NCI-H82 (cell line): Measurements from ENCODE around the gene AKIRIN2.
A peak's percentile ranks its signal among the peaks of the same experiment; 100 is the strongest.

Experiments
- DNase-seq: peaks from one replicate; lab custom pipeline; 2025; lab: John Stamatoyannopoulos, UW

Gene AKIRIN2

DNA sequence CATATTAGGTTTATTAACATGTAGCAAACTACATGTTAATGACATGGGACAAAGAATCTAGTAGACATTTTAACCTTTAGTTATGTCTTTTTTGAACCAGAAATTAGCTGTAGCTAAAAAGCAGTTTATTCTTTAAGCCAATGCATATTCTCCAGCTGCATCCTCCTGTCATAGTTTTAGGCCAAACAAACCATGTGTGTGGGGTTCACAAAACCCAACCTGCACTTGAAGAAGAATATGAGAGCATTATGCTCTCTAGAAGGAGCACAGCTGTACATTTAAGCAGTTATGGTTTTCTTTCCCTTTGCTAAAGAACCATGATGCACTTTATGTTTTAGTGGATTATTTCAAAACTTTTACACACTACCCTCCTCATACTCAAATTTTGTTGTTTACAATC is 46.2 kb downstream of the AKIRIN2 start:
- DNase-seq = no peak

DNA sequence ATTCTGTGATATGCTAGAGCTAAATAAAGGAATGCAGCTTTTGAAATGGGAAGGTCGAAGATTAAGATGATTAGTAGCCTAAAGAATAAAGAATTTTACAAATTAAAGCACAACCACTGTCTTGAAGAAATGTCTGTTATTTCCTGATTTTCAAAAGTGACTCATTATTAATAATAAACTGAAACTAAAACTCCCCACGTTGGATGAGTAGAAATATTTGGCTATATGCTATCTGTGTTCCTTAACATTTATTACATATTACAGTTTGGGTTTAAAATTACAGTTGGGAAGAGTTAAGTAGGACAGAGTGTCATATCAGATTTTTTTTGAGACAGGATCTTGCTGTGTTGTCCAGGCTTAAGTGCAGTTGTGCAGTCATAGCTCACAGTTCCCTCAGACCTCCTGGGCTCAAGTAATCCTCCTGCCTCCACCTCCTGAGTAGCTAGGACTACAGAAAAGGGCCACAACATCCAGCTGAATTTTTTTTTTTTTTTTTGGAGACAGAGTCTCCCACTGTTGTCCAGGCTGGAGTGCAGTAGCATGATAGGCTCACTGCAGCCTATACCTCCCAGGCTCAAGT is 47.1 kb downstream of the AKIRIN2 start:
- no peak for DNase-seq

- no peak for DNase-seq
Observed at GRCh38 chr6:87654122-87654521, 47.9 kb downstream of the AKIRIN2 start.

DNA sequence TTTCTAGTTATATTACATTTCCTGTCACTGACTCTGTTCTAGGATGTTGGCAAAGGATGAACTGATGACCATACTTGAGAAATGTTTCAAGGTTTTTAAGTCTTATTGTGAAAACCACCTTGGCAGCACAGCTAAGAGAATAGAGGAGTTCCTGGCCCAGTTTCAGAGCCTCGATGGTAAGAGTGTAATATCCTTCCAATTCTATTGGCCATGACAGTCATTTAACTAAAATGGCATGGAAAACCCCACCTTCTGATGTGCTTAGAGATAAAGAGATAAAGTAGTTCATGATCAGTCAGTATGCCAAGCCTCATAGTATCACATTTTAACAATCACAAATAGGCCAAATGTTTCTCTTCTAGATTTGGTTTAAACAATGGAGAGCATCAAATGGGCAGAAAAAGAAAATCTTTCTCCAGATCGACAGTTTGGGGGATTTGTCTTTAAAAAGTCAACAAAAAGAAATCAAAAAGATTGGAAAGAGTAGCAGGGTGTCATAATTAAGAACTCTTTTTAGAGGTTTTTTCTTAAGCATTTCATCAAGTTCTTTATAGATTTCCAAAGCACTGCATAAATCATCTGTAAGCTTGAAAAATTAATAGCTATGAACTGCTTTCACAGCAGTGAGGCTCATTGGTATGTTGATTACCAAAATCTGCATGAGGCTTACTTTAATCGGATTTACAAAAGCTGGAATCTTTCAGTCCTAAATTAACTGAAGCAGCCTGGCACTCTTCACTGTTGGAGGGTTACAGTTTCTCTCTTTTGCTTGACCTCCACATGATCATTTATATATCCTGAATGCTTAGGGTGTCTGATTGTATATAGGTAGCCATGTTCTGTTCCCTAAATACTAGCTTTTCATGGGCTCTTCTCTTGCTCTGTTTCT is 48.7 kb downstream of the AKIRIN2 start:
- DNase-seq = peak; percentile 87

GRCh38 chr6:87645080-87645479 is 57.0 kb downstream of the AKIRIN2 start:
- DNase-seq = no peak

GRCh38 chr6:87641065-87641692 is 60.9 kb downstream of the AKIRIN2 start:
- no peak for DNase-seq

GRCh38 chr6:87639373-87639772 is 62.7 kb downstream of the AKIRIN2 start:
- DNase-seq = no peak

DNA sequence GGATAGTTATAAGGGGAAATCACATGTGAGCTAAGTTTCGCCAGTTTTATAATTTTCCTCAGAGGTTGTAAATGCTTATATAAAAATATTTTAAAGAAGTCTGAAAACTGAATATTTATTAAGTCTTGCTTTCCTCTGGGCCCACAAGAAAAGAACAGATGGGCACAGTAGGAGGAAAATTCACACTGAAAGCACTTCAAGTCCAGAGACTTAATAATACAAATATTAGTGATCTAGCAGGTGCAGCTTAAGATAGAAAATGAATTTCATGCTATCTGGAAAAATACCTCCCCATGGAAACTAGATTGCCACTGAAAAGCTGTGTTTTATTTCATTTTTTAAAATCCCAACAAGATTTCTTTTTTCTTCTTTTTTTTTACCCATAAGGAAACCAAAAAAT is 64.9 kb downstream of the AKIRIN2 start:
- no peak for DNase-seq

GRCh38 chr6:87636315-87636714 is 65.7 kb downstream of the AKIRIN2 start:
- no peak for DNase-seq

GRCh38 chr6:87633851-87634250 is 68.2 kb downstream of the AKIRIN2 start:
- no peak for DNase-seq

DNA sequence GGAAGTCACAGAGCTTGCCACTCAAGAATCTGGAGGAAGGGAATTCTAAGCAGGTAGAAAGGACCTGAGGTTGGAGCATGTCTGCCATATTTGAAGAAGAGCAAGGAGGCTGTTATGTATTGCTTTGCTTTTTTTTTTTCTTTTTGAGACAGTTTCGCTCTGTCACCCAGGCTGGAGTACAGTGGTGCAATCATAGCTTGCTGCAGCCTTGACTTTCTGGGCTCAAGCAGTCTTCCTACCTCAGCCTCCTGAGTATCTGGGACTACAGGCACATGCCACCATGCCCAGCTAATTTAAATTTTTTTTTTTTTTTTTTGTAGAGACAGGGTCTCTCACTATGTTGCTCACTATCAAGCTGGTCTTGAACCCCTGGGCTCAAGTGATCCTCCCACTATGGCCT is 71.3 kb downstream of the AKIRIN2 start:
- no peak for DNase-seq

- DNase-seq = no peak
Observed at GRCh38 chr6:87628881-87629280, 73.2 kb downstream of the AKIRIN2 start.

DNA sequence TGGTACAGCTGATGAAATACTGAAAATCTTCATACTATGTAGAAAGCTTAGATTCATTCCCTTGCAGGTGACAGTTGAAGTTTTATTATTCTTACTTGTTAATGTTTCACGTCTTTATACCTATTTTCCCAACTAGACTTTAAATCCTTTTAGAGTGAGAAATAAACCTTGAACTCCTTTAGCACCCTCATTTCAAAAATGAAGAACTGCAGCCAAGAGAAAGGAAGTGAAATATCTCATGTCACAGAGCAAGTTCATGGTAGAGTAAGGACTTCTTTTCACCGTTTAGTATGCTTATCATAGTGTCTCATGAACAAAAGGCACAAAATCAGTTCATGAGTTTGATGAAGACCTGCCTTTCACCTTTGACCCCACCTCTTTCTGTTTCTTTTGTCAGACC is 73.6 kb downstream of the AKIRIN2 start:
- DNase-seq = no peak
